Activated T-cell treated with anti-CD3 and anti-CD28 coated beads, Interleukin-2, amount 50 U/mL, for 48 hours (primary cell): ENCODE results near the gene ZNF846.
"Not testable (repeated sequence)": the region's sequence is repeated elsewhere in the genome, so short reads cannot be mapped to it uniquely, and the experiment has no call there.

Source experiments
- DNase-seq, 2 experiments: peaks; one replicate each; pipeline ENCODE4 v3.0.0-alpha.2; 2020

Gene ZNF846

GRCh38 chr19:9782338-9782737, 13.8 kb upstream of the ZNF846 start:
- DNase-seq = no peak

GRCh38 chr19:9757544-9758501, 10.7 kb downstream of the ZNF846 start:
- DNase-seq = no peak

GRCh38 chr19:9752701-9753443, 15.7 kb downstream of the ZNF846 start:
- DNase-seq = no peak

DNA sequence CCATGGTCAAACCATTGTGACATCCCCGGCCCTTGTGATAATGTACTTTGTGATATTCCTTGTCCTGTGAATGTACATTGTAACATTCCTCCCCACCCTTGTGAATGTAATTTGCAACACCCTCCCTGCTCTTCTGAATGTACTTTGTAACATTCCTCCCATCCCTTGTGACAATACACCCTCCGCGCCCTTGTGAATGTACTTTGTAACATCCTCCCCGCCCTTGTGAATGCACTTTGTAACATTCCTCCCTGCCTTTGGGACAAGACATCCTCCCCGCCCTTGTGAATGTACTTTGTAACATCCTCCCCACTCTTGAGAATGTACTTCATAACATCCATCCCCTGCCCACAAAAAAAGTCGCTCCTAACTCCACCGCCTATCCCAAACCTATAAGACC, 17.1 kb downstream of the ZNF846 start:
- no peak for DNase-seq

DNA sequence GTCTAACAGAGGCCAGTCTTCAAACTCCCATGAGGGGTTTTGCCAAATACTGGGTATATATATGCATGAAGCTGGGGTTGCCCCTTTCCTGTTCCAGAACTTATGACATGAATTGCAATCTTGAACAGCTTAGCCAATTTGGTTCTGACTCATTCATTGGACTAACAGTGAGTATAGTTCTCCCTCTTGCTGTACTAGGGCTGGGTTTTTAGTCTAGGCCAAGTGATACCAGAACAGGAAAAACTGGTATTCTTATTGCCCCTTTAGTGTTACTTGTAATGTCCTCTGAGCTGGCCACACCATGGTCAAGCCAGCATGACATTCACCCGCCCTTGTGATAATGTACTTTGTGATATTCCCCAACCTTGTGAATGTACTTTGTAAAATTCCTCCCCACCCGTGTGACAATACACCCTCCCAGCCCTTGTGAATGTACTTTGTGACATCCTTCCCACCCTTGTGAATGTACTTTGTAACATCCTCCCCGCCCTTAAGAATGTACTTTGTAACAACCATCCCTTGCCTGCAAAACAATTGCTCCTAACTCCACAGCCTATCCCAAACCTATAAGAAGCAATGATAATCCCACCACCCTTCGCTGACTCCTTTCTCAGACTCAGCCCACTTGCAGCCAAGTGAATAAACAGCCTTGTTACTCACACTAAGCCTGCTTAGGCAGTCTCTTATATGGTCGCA, 26.9 kb downstream of the ZNF846 start:
- DNase-seq = no peak

DNA sequence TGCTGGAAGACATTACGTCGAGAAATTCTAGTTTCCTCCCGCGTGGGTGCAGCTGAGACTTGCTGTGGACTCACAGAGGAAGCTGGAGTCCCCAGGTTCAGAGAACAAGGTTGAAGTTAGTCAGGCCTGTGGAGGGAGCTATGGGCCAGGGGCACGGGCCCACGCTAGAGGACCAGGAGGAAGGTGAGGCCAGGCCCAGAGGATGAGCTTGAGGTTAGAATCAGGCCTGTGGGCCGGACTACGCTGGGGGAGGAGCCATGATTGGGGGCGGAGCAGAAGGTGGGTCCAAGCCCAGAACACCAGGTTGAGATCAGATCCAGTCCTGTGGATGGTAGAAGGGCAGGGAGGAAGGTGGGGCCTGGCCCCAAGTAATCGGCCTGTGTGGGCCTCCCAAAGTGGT, 32.6 kb downstream of the ZNF846 start:
- DNase-seq = no peak

DNA sequence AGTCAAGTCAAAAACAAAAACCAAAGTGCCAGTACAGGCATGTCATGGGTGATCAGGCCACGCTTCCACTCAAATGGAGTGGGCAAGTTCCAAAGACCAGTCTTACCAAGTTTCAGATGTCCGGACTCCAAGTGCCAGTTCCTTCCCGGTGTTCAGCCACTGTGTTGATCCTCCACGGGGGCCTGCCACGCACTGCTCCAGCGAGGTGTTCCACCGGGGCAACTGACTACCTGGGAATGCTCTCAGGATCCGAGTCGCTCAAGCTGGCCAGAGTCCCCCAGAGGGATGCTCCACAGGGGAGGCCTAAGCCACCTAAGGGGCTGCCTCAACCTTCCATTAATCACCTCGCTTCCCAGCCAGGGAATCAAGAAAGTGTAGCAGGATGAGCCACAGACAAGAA, 38.5 kb downstream of the ZNF846 start:
- not testable (repeated sequence) for DNase-seq

GRCh38 chr19:9729162-9729561, 39.4 kb downstream of the ZNF846 start:
- DNase-seq = no peak

GRCh38 chr19:9727644-9728043, 40.9 kb downstream of the ZNF846 start:
- DNase-seq = no peak

DNA sequence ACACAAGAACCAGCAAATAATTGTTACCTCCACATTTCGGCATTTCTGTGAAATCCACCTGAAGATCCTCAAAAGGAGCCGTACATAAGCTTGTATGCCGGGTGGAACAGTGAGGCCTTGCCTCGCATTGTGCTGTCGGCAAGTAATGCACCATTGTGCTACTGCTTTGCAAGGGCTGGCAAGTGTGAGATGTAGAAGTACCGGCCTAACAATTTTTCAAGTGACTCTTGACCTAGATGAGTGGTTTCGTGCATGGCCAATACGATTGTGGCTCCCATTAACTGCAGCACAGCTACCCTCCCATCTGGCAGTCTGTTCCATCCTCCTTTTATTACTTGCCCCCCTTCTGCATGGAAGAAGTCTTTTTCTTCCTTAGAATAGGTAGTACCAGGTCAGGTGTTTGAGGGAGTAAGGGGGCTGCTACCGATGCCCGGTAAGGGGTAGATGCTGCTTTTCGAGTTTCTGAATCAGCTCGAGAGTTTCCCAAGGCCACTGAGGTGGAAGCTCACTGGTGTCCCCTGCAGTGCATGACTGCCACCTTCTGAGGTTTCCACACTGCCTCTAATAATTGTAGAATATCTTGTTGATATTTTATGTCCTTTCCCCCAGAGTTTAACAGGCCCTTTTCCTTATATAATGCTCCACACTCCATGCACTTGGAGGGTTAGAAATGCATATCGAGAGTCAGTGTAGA, 42.9 kb downstream of the ZNF846 start:
- not testable (repeated sequence) for DNase-seq

GRCh38 chr19:9724157-9724556, 44.4 kb downstream of the ZNF846 start:
- DNase-seq = no peak

GRCh38 chr19:9721861-9722260, 46.7 kb downstream of the ZNF846 start:
- DNase-seq = no peak

- DNase-seq = no peak
Measured at GRCh38 chr19:9720541-9720940, 48.0 kb downstream of the ZNF846 start.

- no peak for DNase-seq
Measured at GRCh38 chr19:9711815-9712214, 56.7 kb downstream of the ZNF846 start.

GRCh38 chr19:9709305-9709704, 59.2 kb downstream of the ZNF846 start:
- no peak for DNase-seq

GRCh38 chr19:9705836-9706235, 62.7 kb downstream of the ZNF846 start:
- no peak for DNase-seq

DNA sequence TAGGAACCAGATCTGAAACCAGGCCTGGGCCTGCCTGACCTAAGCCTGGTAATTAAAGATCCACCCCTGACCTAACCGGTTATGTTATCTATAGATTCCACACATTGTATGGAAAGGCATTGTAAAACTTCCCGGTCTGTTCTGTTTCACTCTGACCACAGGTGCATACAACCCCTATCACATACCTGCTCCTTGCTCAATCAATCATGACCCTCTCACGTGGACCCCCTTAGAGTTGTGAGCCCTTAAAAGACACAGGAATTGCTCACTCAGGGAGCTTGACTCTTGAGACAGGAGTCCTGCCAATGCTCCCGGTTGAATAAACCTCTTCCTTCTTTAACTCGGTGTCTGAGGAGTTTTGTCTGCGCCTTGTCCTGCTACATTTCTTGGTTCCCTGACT, 66.4 kb downstream of the ZNF846 start:
- no peak for DNase-seq
